ENCODE measurements around the gene KAZN.

The KAZN gene

DNA sequence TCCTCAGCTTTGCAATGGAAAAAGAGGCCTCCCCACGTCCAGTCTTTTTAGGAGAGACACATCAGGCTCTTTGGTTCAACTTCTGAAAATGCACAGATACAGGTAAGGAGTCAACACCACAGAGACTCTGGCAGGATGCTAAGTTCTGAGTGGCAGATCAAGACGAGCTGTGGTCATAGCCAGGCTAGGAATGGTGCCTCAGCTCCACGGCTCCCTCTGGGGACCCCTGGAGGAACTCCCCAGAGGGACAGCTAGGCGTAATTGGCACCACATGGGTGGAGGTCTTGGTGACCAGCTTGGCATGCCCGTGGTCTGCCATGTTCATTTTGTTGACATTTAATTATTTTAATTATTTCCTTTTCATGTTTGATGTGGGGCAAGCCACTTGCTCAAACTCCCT, 206.1 kb downstream of the KAZN start:
- no peak for DNase-seq
- H3K4me1 Mint-ChIP-seq, result peaks cover 30% of the 10 kb centered on the region
- H3K27me3 Mint-ChIP-seq (ENCODE audit: low read depth, poor library complexity), result peaks cover 6% of the 10 kb centered on the region
- H3K27ac Mint-ChIP-seq, result no peak overlapping the region
- TF ChIP-seq, protein P1, sequence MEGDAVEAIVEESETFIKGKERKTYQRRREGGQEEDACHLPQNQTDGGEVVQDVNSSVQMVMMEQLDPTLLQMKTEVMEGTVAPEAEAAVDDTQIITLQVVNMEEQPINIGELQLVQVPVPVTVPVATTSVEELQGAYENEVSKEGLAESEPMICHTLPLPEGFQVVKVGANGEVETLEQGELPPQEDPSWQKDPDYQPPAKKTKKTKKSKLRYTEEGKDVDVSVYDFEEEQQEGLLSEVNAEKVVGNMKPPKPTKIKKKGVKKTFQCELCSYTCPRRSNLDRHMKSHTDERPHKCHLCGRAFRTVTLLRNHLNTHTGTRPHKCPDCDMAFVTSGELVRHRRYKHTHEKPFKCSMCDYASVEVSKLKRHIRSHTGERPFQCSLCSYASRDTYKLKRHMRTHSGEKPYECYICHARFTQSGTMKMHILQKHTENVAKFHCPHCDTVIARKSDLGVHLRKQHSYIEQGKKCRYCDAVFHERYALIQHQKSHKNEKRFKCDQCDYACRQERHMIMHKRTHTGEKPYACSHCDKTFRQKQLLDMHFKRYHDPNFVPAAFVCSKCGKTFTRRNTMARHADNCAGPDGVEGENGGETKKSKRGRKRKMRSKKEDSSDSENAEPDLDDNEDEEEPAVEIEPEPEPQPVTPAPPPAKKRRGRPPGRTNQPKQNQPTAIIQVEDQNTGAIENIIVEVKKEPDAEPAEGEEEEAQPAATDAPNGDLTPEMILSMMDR (IDR thresholded peaks at IDR 0.05), result no peak
- peaks cover 44% of the 10 kb centered on the region for H3K36me3 Mint-ChIP-seq (ENCODE audit: low read depth)
- no peak overlapping the region for H3K4me3 Mint-ChIP-seq
- H3K9me3 Mint-ChIP-seq, result peaks cover 47% of the 10 kb centered on the region

DNA sequence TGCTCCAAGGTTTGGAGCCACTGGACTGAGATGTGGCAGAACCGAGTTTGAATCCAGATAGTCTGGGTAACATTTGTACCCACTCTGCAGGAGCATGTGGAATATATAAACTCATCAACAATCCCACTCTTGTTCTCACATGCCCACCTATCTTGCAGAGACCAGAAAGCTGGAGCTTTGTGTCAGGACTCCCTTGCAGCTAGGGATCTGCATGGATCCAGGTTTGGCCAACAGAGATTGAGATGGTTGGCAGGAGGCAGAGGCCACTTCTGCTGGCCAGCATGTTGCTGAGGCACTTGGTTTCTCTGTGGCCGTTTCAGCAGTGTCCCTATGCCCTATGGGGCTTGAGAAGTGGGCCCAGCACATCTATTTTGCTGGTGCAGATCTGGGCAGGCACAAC, 208.3 kb downstream of the KAZN start:
- H3K27ac Mint-ChIP-seq, result no peak overlapping the region
- no peak overlapping the region for H3K4me3 Mint-ChIP-seq
- H3K9me3 Mint-ChIP-seq, result peaks cover 47% of the 10 kb centered on the region
- peaks cover 3% of the 10 kb centered on the region for H3K27me3 Mint-ChIP-seq (ENCODE audit: low read depth, poor library complexity)
- no peak for DNase-seq
- TF ChIP-seq, protein P1 (IDR thresholded peaks at IDR 0.05), result no peak
- H3K36me3 Mint-ChIP-seq (ENCODE audit: low read depth), result peaks cover 40% of the 10 kb centered on the region
- H3K4me1 Mint-ChIP-seq, result peaks cover 23% of the 10 kb centered on the region

DNA sequence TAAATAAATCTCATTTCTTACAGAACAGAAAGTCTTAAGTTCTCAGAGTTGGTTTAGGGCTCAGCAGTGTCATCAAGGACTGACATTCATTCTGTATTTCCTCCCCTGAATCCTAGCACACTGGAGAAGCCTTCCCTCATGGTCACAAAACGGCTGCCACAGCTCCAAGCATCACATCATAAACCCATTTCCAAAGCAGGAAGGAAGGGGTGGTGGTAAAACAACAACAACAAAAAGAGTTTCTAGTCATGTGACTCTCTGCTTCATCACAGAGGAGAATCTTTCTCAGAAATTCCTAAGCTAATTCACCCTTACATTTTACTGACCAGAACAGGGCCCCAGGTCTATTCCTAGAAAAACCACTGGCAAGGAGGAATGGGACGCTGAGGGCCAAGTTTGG, 210.3 kb downstream of the KAZN start:
- Mint-ChIP-seq H3K36me3 (ENCODE audit: low read depth) (peaks cover 40% of the 10 kb centered on the region), H3K4me1 (peaks cover 13% of the 10 kb centered on the region), H3K27me3 (ENCODE audit: low read depth, poor library complexity) (peaks cover 3% of the 10 kb centered on the region), H3K4me3 (no peak overlapping the region), H3K9me3 (peaks cover 47% of the 10 kb centered on the region), H3K27ac (peak overlapping the region; percentile 29)
- TF ChIP-seq, protein P1 (IDR thresholded peaks at IDR 0.05), result no peak
- no peak for DNase-seq

DNA sequence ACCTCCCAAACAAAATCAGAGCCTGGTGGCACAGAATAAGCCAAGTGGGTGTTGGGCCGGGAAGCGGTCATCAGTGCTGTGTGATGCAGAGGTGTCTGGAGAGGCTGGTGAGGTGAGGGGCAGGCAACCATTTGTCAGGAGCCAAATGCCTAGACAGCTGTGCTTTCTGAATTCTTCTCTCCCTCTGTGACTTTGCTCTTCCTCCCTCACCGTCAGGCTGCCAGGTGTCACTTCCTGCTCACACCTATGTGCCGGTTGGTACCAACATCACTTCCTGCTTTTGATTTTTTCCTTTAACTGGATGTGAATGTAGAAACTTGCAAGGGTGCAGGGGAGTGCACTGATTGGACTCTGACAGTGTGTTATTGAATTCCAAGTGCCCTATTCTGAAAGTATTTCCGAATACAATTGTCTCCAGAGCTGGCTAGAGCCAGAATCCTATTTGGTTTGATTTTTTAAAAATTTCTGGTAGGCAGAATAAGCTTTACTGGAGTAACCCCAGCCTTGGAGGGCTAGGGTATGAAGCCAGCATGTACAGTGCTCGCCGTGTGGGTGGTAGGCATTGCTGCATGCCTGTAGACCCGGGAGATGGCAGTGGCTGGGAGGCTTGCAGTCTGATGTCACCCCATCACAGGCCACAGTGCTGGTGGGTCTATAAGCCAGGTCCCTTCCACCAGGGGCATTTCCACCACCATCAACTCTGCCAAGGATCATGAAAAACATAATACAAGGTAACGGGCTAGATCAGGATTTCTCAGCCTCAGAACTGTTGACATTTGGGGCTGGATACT, 210.9 kb downstream of the KAZN start:
- no peak for DNase-seq
- Mint-ChIP-seq H3K27me3 (ENCODE audit: low read depth, poor library complexity) (peaks cover 3% of the 10 kb centered on the region), H3K4me1 (peaks cover 13% of the 10 kb centered on the region), H3K4me3 (no peak overlapping the region), H3K27ac (peak overlapping the region; percentile 29), H3K9me3 (peaks cover 47% of the 10 kb centered on the region), H3K36me3 (ENCODE audit: low read depth) (peaks cover 38% of the 10 kb centered on the region)
- TF ChIP-seq, protein P1 (IDR thresholded peaks at IDR 0.05), result no peak

DNA sequence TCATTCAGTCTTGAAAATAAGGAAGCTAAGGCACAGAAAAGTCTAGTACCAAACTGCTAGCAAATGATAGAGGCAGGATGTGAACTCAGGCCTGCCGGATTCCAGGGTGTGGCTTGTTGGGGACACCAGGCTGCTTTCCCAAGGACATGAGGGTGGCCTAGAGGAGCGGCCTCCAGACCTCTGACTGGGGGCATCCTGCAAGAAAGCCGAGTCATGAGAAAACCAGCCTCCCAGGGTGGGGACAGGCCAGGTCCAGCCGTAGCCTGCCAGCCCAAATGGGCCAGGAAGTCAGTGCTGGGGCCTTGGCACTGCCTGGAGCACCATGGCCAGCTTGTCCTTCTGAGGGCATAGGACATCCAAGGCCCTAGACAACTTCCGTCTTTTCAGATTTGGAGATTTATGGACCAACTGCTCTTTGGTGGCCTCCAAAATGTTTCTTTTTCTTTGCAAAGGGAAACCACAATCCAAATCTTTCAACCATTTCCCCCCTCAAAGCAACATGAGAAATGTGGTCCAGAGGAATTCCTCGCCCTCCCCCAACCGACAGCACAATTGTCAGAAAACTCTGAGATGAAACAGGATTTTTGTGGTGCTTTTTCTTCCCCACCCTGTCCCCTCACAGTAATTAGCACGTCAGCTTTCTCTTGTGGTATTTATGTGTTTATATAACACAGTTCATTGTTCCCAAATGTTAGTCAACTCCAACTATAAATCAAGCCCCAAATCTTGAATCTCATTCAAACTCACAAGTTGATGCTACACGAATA, 212.3 kb downstream of the KAZN start:
- TF ChIP-seq, protein P1 (IDR thresholded peaks at IDR 0.05), result no peak
- peaks cover 19% of the 10 kb centered on the region for H3K4me1 Mint-ChIP-seq

More for the DNA sequence above, 212.3 kb downstream of the KAZN start:
- Mint-ChIP-seq H3K36me3 (ENCODE audit: low read depth) (peaks cover 27% of the 10 kb centered on the region), H3K9me3 (peaks cover 33% of the 10 kb centered on the region), H3K4me3 (no peak overlapping the region), H3K27ac (peak overlapping the region; percentile 65), H3K27me3 (ENCODE audit: low read depth, poor library complexity) (peaks cover 3% of the 10 kb centered on the region)
- no peak for DNase-seq

Measured in nephron progenitor cell (in vitro differentiated cells).